ENCODE results near the gene ATG16L2.
"Not testable (repeated sequence)": the region's sequence is repeated elsewhere in the genome, so short reads cannot be mapped to it uniquely, and the experiment has no call there.

The ATG16L2 gene

GRCh38 chr11:72807021-72807693 lies 7.1 kb upstream of the ATG16L2 start:
- DNase-seq, result peak; percentile 85

DNA sequence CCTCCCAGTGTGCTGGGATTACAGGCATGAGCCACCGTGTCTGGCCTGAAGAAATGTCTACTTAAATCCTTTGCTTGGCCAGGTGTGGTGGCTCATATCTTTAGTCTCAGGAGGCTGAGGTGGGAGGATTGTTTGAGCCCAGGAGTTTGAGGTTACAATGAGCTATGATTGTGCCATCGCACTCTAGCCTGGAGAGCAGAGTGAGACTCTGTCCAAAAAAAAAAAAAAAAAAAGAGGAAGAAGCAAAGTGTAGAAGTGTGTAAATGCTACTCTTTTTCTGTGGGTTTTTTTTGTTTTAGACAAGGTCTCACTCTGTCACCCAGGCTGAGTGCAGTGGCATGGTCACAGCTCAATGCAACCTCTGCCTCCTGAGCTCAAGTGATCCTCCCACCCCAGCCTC lies 6.4 kb upstream of the ATG16L2 start:
- DNase-seq, result peak; percentile 66

DNA sequence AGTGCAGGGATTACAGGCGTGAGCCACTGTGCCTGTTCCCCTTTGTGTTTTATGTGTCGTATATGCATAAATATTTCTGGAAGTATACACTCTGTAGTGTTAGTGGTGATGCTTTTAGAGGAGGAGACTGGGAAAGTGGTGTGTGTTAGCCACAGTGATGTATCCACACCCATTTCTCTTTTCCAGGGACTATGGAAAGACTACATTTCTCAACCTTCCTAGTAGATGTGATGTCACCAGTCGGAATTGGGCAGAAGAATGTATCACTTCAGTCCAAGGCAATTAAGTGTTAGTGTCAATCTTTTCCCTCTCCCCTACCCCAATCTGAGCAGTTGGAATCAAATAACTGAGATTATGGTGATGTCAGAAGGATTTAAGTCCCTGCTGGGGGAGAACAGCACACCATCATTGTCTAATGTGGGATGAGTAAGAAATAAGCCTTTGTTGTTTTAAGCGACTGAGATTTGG lies 5.8 kb upstream of the ATG16L2 start:
- peak; percentile 0 for DNase-seq

DNA sequence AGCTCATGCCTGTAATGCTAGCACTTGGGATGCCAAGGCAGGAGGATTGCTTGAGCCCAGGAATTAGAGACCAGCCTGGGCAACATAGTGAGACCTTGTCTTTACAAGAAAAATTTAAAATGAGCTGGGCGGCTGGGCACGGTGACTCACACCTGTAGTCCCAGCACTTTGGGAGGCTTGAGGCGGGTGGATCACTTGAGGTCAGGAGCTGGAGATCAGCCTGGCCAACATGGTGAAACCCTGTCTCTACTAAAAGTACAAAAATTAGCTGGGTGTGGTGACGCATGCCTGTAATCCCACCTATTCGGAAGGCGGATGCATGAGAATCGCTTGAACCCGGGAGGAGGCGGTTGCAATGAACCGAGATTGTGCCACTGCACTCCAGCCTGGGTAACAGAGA lies 2.5 kb upstream of the ATG16L2 start:
- DNase-seq, result not testable (repeated sequence)

- DNase-seq, result no peak
These were observed 1.6 kb upstream of the ATG16L2 start for GRCh38 chr11:72812604-72812966.

GRCh38 chr11:72812967-72813739 lies 1.1 kb upstream of the ATG16L2 start:
- DNase-seq, result peak; percentile 87

DNA sequence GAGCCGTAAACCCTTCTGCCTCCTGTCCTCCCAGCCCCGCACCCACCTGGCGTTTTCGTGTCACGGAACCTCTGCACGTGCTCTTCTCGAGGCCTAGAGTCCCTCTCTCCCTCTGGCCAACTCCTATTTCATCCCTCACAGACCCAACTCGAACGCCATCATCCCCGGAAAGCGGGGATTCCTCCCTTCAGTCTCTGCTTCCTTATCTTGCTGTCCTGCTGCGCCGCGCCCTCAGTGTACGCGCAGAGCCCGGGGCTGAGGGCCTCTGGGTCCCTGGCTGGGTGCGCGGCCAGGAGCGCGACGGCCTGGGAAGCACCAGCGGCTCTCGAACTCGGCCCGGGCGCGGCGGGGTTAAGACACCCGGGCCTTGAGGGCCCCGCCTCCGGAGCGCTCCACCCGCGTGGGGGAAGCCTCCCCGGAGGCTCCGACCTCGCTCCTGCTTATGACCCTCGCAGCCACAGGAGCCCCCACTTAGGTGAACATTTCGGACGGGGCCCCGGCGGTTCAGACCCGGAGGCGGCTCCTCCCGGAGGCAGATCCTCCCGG lies 398 bp upstream of the ATG16L2 start:
- DNase-seq, result peak; percentile 90

DNA sequence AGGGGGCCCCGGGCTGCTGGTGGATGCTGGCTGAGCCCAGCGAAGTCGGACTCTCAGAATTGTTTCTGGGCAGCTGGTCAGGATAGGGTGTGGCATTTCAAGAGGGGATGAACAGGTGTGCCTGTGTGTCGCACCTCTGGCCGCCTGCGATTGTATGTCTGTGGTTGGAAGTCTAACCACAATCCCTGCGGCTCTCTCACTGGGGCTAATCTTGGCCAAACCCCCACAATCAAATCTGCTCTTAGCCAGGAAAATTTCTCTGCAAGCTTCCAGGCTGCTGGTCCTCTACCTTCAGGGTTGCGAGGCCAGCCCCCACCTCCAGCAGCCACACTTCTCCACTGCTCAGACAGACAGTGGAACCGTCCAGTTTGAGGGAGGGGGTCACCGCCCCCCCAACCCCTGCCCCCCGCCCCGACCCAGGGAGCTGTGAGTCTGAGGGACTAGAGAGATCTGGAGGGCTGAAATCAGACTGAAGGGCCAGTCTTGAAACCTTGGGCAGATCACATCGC lies 953 bp downstream of the ATG16L2 start:
- DNase-seq, result peak; percentile 83

DNA sequence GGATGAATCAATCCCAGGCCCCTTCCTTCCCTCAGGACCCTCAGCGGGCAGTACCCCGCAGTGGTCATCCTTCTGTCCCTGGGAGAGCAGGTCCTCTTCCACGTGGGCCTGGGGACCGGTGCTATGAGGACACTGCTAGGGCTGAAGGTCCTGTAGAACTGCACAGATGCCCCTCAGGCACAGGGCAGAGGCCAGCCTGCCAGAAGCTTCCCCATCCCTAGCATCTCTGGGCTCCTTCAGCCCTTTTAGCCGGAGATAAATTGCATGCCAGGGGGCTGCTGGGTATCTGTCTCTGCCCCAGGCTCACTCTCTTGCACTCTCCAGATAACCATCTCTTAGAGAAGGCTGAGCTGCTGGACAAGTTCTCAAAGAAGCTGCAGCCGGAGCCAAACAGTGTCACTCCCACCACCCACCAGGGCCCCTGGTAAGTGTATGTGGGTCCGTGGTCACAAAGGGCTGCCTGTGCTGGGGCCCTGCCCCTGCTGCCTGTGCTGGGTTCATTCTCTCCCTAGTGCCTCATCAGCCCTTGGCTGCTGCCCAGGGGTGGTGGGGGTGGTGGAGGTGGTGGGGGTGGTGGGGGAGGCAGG lies 2.3 kb downstream of the ATG16L2 start:
- DNase-seq, result peak; percentile 45

GRCh38 chr11:72817966-72818365 lies 3.8 kb downstream of the ATG16L2 start:
- DNase-seq, result no peak

DNA sequence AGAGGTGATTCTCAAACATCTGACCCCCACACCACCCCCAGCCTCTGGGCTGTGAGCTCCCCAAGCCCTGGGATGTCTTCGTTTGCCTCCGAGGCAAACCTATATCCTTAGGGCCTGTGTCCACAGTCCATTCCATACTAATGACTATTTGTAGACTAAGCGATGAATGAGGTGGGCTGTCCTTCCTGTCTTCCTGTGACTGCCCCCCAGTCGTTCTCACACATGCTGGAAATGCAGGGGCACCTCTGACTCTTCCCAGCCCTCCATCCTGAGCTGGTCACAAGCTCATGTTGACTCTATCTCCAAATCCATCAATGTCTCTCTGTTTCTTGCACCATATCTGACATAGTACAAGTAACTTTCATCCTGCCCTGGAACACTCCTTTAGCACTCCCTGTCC lies 4.8 kb downstream of the ATG16L2 start:
- DNase-seq, result no peak

DNA sequence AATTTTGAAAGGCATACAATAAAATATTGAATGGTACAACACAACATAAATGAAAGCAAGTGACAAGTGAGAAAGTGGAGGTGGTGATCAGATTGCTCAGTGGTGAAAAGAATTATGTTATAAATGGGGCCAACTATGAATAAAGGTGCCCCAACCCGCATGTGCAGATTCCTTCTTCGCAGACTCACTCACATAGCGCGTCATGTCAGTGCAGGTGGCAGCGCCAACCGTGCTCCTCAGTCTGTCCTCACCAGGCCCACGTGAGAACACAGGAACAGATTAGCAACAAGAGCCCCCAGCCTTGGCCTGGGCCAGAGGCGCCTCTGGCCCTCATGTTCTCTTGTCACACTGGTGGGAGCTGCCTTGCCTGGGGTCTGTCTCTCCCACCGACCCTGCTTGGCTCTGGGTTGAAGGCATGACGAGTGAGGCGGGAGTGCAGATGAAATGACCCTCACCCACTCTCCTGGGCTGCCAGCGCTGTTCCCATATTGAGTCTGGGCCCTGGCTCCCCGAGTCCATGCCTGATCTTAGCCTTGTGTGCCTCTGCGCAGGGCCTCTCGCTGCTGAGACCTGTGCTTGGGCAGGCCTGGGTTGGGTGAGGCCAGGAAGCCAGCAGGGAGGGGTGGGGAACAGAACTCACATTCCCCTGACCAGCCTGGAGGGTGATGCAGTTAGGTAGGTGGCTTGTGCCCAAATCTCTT lies 6.4 kb downstream of the ATG16L2 start:
- DNase-seq, result no peak

DNA sequence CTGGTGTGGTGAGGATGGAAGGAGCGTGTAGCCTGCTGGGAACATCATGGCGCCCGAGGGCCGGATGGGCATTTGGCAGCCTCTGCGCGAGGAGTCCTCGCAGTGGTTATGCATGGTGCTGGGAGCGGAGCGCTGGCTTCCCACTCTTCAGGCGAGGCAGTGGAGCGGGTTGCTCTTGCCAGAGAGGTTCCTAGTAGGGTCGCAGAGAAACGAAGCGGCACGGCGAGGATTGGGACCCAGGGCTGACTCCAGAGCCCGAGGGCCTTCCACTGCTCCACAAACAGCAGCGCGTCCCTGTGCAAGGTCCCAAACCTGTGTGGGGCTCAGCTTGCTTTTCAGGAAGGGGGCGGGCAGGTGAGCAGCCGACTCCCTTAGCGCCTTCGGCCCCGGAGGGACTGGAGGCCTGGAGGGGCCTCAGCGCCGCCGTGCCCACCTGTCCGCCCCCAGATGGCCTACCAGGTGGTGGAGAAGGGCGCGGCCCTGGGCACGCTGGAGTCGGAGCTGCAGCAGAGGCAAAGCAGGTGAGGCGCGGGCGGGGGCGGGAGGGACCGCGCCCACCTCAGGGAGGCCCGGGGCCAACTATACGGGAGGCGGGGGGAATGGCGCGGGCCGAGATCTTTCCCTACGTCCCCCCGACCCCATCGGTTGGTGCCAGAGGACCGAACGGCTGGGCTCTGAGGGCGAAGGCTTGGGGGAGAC lies 7.2 kb downstream of the ATG16L2 start:
- no peak for DNase-seq

DNA sequence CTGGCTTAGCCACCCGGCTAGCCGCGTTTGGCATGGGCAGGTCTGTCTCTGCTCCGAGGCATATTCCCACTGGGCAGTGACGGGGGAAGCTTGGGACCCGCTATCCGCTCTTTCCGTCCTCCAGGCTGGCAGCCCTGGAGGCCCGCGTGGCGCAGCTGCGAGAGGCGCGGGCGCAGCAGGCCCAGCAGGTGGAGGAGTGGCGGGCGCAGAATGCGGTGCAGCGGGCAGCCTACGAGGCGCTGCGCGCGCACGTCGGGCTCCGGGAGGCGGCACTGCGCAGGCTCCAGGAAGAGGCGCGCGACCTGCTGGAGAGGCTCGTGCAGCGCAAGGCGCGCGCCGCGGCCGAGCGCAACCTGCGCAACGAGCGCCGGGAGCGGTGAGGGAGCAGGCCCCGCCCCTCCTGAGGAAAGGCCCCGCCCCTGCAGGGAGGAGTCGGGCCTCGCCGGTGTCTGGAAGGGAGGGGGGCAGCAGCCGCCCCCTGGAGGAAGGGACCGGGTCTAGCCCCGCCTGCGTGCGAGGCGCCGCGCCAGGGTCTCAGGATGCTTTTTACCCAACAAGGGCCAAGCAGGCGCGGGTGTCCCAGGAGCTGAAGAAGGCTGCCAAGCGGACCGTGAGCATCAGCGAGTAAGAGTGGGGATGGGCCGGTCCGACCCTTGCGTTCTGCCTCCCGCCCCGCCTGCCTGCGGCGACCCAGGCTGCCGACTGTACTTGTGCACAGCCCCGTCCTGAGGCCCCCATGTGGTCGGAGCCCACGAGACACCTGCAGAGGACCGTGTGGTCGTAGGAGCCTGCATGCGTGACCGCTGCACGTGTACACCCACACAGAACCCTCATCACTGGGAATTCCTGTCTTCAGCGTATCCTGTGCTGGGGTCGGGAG lies 7.9 kb downstream of the ATG16L2 start:
- DNase-seq, result peak; percentile 80

GRCh38 chr11:72823105-72823804 lies 9.0 kb downstream of the ATG16L2 start:
- DNase-seq, result no peak

GRCh38 chr11:72824020-72824419 lies 9.8 kb downstream of the ATG16L2 start:
- DNase-seq, result no peak

DNA sequence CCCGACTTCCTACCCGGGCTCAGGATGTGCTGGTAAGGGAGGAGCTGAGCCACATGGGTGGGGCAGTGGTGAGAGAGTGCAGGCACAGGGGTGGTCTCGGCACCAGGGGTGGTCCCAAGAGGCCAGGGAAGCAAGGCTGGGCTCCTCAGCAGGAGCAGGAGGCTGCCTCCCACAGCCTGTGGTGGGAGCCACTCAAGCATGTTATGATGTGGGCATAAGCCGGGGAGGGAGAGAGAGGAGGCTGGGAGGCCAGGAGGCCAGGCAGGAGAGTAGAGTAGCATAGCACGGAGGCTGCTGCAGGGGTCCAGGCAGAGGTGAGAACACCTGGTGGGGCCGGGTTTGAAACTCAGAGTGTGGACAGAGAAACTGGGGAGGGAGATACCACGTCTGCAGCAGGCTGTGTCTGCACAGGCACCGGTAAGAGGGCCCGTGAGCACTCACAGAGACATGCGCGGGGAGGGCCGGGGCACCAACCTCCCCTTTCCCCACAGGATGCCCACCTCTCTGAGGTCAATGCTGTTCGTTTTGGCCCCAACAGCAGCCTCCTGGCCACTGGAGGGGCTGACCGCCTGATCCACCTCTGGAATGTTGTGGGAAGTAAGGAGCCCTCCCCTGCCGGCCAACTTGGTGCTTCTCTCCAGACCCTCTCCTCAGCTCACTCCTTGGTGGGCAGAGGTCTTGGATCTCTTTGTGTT lies 10.7 kb downstream of the ATG16L2 start:
- DNase-seq, result no peak

- no peak for DNase-seq
These were observed 11.4 kb downstream of the ATG16L2 start for GRCh38 chr11:72825661-72826060.

GRCh38 chr11:72826191-72826941 lies 12.2 kb downstream of the ATG16L2 start:
- DNase-seq, result no peak

Data from hematopoietic multipotent progenitor cell treated with erythropoietin and hydrocortisone succinate and interleukin-3 and kit ligand, for 6 days (in vitro differentiated cells).